CD4-positive, alpha-beta T cell treated with Interferon gamma for 1 hour (primary cell): ENCODE measurements around the gene SLC9A9.

Source experiments
- DNase-seq: peaks from one replicate; pipeline ENCODE4 v3.0.0-alpha.2; 2020

SLC9A9 gene

DNA sequence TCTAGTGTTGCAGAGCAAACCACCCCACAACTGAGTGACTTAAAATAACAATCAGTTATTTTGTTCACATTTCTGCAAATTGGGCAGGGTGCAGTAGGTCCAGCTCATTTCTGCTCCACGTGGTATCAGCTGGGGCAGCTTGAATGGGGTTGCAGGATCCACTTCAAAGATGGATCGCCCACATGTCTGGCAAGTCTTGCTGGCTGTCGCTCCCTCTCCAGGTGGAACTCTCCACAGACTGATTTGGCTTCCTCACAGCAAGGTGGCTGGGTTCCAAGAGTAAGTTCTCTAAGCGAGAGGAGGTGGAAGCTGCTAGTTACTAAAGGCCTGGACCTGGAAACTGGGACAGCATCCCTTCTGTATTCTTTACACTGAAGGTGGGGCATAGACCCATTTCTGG, 213.3 kb downstream of the SLC9A9 start:
- DNase-seq, result no peak

DNA sequence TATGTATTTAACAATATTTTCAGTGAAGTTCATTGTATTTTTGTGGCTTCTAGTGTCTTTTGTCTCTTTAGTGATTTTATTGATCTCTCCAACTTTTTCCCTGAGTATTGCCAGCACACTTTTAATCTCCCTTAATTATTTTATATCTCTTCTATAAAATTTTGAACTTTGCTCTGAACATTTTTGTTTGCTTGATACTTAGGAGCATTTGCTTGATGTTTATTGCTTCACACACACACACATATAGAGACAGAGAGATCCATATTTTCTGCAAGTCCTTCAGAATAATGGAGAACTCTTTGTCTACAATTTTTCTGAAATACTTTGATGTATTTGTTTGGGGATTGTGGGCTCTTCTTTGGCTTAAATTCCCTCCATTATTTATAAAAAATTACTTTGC, 213.8 kb downstream of the SLC9A9 start:
- no peak for DNase-seq

DNA sequence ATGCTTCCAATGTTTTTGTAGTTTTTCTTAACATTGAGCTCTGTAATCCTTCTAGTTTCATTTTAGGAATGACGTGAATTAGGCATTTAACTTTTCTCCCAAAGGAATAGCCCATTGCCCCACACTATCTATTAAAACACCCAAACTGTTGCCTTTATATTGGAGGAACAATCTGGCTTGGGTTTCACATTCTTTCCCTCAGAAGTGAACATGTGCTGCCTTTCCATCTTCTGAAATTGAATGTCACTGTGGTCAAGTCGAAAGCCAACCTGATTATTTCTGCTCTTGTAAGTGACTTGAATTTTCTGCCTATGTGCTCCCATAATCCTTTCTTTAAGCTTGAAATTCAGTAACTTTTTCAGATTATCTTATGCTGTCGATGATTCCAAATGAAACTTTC, 214.5 kb downstream of the SLC9A9 start:
- no peak for DNase-seq

DNA sequence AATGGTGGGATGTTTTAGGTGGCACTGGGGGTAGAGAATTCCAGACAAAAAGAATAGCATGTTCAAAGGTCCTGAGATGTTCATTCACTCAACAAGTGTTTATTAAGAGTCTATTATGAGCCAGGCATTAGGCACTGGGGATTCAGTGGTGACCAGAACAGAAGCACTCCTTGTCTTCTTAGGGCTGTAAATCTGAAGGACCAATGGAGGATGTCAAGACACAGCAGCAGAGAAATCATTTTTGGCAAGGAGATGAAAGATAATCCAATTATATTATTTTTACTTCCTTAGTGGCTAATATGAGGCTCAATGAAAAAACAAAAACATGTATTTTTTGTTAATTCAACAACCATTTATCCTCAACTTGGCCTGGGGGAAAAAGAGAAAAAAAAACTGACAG, 218.5 kb downstream of the SLC9A9 start:
- DNase-seq, result no peak

DNA sequence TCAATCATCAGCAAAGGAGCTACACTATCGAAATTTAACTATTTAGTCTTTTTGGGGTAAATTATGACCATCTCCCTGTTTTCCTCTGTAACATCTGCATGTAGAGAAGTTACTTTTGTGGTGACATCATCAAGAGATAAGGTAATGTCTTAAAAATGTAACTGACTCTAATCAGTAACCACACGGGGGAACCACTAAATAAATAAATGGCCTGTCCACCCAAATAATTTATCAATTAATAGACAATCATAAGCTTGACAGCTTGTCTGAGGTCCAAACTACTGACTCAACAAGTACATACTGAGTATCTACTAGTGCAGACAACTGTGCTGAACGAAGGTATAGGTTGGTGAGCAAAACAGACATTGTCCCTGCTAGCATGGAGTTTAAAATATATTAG, 219.3 kb downstream of the SLC9A9 start:
- no peak for DNase-seq

DNA sequence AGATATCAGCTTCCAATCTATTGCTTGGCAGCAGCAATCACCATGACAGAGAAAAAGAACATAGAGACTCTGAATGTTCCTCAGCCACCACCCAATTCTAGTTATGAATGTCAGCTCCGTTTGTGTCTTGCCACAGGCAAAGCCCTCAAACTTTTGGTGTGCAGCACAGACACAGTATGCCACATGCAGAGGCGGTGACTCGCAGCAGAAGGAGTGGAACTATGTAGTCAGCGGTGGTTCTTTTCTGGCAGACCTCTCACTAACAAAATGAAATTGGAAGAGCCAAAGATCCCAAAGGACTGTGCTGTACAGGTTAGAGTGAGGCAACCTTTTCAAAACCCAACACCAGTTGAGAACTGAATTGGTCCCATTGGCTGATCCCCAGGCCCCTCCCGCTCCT, 220.9 kb downstream of the SLC9A9 start:
- DNase-seq, result no peak

DNA sequence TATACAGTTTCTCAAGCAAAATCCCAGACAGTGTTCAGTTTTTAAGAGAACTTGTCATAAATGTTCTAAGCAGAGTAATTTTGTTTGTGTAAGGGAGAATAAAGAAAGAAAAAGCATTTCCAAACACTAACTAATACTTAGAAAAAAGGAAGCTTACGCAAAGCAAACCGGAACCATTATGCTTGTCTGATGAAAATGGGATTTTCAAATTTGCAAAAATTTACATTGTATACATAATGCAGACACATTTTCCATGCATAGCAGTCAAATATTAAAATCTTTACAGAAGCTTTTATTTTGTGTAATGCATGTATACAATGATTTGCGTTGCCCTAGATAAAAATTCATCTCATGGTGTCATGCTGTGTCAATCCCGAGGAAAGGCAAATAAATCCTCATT, 229.0 kb downstream of the SLC9A9 start:
- no peak for DNase-seq

DNA sequence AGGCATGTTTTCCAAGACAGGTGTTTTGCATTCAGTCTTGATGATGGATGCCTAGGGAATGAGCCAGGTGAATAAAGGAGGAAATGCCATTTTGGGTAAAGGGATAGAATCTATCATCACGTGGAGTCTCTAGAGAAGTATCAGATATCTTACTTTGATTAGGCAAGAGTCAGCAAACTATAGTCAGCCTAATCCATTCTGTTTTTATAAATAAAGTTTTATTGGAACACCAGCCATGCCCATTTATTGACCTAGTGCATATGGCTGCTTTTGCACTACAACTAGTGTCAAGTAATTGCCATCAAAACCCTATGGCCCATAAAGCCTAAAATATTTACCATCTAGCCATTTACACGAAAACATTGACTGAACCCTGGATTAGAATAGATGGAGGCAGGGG, 231.2 kb downstream of the SLC9A9 start:
- no peak for DNase-seq

DNA sequence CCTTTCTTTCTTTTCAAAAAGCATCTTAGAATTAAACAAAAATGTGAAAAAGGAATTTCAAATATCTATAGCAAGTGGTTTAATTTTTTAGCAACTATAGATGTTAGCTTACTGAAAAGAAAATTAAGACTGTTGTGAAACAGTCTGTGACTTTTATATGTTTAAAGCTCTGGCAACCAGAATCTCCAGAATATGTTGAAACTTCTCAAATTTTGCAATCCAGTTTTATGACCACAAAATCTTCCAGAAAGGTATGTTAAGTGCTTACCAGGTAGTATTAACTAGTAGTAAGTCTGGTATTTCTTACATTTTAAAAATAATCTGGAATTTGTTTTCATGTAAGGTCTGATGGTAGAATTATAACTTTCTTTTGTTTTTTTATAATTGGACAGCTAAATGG, 235.0 kb downstream of the SLC9A9 start:
- DNase-seq, result no peak

DNA sequence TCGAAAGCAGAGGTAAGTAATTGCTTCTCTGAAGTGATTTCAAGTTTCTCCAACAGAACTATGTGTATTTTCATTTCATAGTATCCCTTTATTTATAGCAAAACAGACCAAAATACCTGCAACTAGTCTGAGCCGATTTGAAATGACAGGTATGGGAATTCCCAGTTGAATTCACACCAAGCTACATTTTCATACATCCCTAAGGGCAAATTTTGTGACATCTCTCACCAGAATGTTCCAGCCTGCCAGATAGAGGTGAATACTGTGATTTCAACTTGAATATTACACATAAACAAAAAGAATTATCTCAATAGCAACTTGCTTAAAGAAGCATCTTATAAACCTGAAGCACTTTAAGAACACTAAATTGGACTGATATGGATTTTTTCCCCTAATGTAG, 235.7 kb downstream of the SLC9A9 start:
- no peak for DNase-seq

DNA sequence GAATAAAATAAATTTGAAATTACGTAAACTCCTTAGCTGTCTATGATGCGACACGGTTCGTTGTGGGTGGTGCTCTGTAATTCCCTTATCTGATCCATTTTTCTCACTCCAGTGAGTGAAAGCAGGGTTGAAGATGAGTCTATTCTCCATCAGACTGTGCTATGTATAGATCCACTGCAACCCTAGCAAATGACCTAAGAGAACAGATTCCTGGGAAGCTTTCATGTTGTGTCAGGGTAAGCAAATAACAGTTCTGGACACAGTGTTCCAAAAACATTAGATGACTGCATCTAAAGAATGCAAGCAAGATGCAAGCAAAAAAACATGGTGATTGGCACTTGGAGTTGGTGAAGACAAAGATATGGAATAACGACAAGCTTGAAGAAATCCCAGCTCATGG, 239.3 kb downstream of the SLC9A9 start:
- no peak for DNase-seq

DNA sequence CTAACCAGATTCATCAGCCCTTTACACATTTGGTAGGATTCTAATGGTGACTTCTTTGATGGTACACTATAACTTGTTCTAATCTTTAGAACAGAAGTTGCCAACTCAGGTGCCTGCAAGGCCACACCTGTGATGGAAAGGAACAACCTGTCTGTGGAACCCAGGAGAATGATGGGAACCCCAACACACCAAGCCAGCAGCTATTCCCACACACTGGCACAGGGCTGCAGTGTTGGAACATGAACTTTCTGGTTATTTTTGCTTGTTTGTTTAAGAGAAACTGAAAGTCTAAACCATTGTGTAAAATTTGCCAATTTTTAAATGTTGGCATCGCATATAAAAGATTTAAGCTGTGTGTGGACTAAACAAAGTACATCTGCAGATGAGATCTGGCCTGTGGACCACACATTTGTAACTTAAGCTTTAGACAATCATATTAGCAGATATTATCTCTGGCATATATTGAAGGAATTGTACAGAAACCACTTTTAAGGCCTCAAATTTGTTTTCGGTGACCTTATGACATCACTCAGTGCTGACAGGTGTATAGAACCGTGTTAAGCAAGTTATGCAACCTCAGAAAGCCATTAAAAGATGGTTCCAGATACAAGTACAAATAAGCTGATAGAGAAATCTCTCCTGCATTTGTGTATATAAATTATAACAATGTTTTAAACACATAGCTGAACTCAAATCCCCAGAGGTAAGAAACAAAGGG, 242.9 kb downstream of the SLC9A9 start:
- DNase-seq, result no peak

DNA sequence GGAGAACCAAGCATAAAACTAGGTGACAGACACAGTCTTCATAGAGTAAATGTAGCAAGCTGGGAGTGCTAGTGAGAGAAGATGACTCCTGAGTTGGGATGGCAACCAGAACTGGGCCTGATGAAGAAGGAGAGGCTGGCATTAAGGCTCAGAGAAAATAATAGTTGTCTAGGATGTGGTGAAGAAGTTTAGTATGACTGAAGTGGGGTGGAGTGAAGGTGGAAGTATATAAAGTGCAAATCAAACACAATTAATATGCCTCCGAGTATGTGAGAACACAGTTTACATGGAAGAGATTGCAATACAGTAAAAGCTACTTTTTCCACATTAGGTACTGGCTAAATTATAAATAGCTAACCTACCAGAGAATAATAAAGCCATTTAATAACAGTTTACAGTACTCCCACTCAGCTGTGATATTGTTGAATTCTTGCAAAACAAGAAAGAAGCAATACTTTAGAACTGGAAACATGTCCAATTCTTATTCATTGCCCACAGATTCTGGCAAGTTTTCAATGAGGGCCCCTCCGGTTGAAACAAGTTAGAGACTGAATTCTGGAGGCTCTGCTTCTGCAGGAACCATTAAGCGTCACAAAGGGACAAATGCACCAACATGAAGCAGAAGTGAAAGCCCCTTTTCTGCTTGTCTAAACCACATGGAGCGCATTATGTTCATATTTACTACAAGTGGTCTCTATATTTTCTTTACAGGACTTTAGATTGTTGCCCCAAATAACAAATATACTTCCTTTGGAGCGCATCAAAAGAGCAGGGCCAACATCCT, 243.7 kb downstream of the SLC9A9 start:
- DNase-seq, result no peak

DNA sequence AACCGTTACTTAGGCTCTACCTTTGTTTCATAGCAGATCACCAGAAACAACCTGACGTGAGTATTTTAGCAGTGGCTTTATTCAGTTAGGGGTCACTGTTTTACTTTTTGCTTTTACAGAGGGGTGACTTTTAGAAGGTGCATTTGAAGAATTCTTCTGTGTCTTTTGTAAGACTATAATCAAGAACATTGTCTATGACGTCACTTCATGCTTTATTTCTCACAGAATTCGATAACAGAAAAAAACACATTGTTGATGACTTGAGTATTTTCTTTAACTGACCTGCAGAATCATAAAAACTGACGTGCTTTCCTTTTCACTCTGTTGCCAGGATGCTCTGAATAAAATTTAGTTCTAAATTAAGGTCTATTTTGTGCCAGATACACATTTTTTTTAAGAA, 244.5 kb downstream of the SLC9A9 start:
- no peak for DNase-seq

DNA sequence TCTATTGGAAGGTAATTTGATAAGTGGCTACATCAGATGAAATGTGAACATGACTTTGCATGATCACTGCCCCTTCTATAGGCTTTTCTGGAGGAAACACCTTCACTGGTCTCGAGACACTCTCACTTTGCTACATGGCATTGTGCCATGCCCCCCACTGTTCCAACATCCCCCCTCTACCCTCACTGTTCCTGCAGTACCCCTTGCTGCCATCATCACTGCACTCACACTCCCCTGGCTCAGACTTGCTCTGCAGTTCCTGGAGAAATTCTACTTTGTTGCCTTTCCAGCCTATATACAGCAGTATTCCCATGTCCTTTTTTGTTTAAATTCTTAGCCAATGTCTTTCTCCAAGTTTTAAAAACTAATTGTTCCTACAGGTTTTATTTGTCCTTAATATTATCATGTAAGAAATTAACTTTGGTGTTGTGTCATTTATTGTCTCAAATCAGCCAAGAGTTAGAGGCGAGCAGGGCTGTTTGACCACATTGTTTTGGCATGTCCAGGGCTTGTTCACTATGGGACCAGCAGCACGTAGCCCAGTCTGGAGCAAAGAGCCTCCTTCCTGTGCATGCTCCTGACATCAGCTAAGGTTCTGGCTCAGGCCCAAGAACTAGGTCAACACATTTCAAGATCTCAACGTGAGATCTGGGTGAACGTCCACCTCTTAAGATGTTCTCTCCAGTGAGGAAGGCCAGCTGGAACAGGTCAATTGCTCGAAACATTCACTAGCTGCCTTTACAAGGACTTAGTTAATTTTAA, 246.4 kb downstream of the SLC9A9 start:
- DNase-seq, result no peak

DNA sequence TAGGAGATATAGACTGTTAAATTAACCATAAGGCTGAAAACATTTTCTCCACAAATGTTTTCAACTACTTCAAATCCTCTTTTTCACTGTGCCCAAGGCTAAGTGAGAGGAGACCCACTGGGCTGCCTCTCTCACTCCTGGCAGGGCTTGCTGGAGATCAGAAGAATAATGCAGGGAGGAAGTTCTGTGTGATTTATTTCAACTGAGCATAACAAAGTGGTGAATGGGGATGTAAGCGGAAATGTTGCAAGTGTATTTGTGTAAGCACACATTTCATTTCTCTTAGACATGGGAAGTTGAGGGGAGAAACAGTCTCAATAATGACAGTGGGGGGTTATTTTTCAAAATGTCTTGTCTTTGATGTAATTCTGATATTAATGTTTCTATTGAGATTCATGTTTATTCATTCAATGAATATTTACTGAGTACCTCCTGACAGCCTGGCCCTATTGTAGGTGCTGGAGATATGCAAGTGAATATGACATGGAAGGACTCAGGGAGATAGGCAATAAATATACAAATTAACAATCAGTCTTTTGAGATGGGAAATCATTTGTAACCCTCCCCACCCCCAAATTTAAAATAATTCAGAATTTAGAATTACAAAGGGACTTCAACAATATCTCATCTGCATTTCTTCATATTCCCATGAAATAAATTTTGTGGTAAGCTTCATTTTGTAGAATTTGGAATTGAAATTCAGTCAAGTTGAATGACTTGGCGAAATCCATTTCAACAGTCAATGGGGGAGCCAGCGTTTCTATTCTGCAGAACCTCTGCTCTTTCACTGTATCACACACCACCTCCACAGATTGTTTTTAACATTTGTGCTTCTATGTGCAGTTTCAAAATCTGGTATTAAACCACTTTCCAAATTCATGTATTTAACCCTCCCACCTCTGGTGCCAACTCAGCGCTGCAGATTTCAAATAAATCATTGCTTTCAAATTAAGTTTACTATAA, 247.2 kb downstream of the SLC9A9 start:
- DNase-seq, result no peak

DNA sequence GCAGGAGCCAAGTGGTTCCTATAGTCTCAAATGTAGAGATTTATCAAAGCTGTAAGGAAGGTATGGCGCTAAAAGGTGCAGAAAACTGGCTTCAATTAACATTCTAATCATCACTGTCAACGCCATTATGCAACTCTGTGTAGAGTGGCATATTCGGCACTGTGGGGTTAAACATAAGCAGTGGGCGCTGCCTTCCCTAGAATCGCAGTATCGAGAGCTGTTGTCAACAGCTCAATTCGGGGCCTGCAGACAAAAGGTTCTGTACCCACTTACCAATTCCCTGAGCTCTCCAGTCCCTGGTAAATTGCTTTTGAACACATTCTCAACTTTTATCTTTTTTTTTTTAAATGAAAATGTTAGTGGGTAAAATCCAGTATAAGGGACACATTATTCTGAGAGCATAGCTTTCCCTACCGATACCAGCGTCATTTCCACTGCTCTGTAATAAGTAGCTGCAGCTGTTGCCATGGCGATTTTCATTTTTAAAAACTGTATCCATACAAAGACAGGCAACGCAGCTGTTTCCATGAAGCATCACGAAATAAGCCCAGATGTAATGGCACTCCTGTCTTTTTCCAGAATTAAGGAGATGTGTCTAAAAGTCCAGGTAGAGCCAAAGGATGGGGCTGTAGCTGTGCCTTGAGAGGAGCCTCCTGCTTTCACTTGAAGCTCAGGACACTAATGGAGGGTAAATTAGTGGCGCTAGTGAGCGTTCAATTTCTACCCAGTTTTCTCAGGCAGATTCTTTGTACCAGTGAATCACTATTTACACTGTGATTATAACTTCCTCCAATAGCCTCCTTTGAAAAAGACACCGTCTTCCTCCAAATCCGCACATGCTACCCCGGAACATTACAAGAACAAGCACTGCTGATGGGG, 250.3 kb downstream of the SLC9A9 start:
- no peak for DNase-seq

DNA sequence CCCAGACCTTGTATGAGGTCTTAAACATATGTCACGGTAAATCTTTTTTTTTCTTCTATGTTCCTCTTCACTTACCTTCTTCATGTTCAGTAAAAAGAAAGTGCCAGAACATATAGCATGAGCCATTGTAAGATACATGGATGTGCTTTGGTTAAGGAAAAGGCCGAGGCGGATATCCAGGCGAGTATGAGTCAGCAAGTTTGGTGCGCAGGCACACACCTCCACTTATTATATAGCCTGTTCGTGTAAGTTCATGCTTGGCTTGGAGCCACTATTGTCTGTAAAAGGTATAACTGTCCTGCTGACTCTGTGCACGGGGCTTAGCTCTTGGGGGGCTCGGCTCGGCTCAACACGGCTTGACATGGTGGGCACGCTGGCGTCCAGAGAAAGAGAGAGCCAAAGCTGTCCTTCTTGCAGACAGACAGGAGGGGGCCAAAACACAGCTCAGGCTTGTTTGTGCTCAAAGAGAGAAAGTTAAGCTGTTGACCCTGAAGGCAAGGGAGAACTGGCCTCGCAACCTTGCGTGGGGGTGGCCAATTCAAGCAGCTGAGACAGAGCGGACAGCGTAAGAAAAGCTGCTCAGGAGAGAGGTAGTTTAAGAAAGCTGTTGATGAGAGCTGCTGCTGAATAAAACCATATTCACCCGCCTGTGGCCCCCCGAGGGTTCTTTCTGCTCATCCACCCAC, 251.2 kb downstream of the SLC9A9 start:
- no peak for DNase-seq

DNA sequence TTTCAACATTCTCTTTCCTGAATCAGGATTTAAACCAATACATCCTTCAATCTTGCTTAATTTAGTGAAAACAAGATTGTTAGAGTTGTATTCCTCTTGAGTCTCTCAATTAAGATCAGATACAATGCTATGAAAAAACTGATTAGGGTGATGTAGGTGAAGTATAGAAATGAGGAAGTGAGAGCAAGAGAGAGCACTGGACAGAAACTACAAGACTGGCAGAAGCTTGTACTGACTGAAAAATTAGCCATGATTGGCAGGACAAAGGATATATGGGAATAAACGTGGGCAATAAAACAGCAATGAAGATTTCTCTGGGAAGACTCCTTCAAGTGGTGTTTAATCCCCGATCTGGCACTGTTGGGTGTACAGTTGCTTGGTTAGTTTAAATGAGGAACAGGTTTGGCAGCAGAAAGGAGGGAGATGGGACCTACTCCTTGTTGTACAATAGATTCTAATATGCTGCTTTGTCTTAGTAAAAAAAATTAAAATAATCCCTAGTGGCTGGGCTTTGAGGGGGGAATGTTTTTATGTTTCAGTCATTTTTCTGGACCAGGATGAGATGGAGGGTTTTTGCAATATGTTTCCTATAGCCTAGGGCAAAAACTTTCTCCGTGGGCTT, 252.7 kb downstream of the SLC9A9 start:
- DNase-seq, result no peak

DNA sequence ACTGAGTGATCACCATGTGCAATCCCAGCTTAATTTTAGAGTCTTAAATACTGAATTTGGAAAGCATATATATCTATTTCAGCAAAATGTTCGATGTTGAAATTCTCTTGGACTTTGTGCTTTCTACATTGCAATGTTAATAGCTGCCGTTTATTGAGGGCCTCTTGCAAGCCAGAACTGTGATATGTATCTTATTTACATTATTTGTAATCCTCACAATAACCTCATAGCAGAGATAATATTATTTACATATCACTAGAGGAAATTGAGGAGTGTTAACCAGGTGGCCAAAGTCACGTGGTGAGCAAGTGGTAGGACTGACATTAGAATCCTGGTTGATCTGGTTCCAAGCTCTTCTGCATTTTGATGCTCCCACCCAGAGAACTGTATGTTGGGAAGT, 254.1 kb downstream of the SLC9A9 start:
- DNase-seq, result no peak

DNA sequence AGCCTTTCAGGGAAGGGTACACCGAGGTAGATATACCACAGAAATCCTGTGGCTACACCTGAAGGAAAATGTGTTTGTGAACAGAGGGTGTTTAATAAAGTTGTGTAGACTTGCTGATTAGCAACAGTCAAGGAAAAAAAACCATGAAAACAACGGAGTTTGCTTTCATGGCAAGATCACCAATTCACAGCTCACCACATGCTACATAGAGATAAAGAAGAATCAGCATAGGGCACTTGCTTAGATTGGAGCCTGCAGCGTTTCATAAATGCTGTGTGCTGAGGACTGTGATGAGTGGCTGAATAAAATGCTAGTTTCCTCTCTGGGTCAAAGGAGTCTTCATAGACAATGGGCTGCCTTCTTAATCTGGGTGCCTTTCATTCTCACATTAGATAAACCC, 257.6 kb downstream of the SLC9A9 start:
- DNase-seq, result no peak
